GM12872 (cell line): ENCODE results near the gene C9orf152.

Experiments used
- TF ChIP-seq, protein P1 (sequence below): IDR thresholded peaks from 3 replicates; pipeline ENCODE4 v1.5.1; 2011; ENCODE audit warnings: low read depth, mild to moderate bottlenecking, low read length, moderate library complexity; ENCODE audit not compliant: insufficient read depth

Gene C9orf152

DNA sequence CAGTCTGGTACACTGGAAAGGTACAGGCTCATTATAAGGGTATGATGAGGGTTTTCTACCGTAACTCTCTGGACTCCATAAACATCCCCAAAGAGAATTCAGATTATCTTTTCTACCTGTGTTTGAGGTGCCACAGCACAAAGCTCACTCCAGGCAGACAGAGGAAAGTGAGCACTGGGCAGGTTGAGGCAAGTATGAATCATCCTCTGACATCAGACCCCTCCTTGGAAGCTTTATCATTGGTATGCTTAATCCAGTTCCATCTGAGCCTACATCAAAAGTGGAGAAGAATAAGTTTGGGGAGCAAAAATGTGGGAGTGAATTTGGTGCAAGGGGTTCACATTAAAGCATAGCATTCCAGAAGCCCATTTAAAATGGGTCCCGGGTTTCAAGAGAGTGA, 21.7 kb downstream of the C9orf152 start:
- TF ChIP-seq, protein P1, sequence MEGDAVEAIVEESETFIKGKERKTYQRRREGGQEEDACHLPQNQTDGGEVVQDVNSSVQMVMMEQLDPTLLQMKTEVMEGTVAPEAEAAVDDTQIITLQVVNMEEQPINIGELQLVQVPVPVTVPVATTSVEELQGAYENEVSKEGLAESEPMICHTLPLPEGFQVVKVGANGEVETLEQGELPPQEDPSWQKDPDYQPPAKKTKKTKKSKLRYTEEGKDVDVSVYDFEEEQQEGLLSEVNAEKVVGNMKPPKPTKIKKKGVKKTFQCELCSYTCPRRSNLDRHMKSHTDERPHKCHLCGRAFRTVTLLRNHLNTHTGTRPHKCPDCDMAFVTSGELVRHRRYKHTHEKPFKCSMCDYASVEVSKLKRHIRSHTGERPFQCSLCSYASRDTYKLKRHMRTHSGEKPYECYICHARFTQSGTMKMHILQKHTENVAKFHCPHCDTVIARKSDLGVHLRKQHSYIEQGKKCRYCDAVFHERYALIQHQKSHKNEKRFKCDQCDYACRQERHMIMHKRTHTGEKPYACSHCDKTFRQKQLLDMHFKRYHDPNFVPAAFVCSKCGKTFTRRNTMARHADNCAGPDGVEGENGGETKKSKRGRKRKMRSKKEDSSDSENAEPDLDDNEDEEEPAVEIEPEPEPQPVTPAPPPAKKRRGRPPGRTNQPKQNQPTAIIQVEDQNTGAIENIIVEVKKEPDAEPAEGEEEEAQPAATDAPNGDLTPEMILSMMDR: no peak

DNA sequence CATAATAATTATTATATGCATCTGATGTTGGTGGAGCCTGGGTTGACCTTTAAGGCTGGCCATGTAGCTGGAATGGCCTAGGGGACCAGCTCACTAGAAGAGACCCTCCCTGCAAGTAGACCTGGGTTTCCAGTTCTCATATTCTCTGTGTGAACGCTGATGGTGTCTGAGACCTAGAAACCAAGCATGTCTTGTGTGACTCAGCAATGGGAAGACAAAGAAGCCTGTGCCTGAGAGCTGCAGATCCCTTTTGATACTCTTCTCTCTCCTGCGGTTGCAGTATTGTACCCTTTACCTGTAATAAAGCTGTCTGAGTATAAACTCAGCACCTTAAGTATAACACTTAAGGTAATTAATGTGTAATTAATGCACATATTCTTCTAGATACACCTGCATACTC, 22.2 kb downstream of the C9orf152 start:
- TF ChIP-seq, protein P1: no peak

DNA sequence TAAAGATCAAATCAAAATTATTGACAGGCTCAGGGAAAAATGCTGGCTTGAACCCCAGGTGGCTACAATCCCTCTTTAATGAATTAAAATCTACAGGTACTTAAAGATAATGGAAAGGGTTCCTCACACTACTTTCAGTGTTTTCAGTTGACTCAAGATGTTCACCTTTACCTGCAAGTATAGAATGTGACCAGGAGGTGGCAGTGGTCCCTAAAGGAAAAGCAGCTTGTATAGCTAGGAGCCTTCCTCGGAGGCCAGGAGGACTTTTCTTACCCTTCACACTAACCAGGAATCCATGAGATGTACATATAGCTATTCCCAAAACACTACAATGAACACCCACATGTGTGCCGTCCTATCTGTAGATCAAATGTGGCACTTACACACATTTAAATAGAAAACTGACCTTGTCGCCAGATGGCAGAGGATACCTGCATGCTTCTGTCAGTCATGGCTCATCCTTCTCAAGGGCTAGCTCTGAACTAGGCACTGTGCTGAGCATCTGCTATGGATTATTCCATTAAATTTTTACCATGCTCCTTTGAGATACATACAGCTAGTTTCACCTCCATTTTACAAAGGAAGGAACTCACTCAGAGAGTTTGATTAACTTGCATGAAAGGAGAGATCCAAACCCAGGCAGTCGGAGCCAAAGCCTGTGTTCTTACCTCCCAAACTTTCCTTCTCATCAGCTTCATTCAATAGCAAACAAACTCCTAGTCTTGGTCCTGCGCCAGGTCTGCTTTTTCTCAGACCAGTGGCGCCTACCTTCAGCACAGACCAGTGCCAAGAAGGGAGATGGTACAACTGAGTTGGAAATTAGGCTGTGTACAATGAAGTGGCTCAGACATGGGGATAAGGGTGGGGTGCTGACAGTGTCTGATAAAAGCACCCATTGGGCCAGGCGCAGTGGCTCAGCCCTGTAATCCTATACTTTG, 24.5 kb downstream of the C9orf152 start:
- TF ChIP-seq, protein P1: peak; percentile 78

DNA sequence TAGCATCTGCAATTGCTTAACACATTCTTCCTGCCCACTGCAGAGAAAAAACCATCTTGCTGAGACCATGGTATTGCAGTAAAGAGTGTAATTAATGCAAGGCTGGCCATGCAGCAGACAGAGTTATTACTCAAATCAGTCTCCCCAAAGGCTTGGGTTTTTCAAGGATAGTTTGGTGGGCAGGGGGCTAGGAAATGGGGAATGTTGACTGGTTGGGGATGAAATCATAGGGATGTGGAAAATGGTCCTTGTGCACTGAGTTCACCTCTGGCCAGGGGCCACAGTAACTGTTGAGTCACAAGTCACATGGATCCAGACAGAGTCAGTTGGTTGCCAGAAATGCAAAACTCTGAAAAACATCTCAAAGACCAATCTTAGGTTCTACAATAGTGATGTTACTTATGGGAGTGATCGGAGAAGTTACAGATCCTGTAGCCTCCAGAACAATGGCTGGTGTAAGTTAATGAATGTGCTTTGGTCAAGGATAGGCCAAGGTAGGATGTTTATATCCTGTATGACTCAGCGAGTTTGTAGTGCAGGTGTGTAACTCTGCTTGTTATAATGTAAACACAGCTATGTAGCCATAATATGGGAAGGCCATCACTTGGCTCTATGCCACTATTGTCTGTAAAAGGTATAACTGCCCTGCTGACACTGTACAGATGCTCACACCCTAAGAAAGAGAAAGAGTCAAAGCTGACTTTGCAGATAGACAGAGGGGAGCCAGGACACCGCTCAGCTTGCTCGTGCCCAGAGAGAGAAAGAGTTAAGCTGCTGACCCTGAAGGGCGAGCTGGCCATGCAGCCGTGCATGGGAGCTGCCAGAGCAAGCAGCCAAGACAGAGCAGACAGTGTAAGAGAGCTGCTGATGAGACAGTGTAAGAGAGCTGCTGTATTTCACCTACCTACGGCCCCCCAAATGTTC, 27.2 kb downstream of the C9orf152 start:
- TF ChIP-seq, protein P1: no peak

DNA sequence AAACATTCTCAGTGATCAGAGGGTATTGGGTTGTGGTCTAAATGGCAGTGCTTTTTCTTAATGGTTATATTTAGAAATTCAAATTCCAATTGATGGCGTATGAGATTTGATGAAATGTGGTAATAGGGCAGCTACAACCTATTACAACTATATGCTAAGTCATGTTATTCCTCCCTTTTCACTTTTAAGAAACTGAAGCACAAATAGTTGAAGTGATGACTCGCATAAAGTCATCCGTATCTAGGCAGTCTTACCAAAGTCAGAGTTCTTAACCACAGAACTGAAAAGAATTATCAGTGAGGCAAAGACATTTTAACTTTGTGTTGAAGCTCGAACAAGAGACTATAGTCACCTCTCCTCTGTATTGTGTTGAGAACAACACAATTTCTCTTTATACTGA, 28.2 kb downstream of the C9orf152 start:
- TF ChIP-seq, protein P1: no peak

DNA sequence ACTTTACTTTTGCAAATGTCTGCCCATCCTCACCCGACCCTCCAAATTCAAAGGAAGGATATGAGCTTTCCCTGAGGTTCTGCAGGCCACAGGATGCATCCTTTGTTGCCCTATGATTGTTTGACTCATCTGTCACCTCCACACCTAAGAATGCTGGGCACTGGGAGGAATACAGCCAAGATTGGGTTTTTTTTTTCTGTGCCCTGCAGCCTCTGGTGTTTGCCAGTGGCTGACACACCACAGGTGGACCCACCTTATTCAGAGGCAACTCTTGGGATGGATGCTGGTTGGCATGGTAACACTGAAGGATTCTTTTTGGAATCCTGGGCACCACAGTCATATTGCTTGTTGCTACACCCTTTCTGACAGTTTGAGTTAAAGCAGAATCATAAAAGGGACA, 29.7 kb downstream of the C9orf152 start:
- TF ChIP-seq, protein P1: no peak
